ENCODE measurements around the gene KPNA5. TPM values are rescaled to one million over a fixed set of nuclear protein-coding genes. Genes with fewer than 3 reads are reported as not detected.
"Not testable (repeated sequence)": the region's sequence is repeated elsewhere in the genome, so short reads cannot be mapped to it uniquely, and the experiment has no call there.

The KPNA5 gene
- total RNA-seq, 2 experiments from 2014 or later, result 10.3 to 10.9 TPM

GRCh38 chr6:116682334-116682712 lies 1.3 kb downstream of the KPNA5 start:
- Mint-ChIP-seq H3K4me1 (ENCODE audit: low read depth) (peaks cover 46% of the 10 kb centered on the region), H3K36me3 (ENCODE audit: low read depth) (peaks cover 29% of the 10 kb centered on the region), H3K27ac (peak overlapping the region; percentile 87), H3K27me3 (no peaks in the 10 kb centered on the region), H3K4me3 (peak overlapping the region; percentile 86), H3K9me3 (peaks cover 2% of the 10 kb centered on the region)
- DNase-seq (peak; percentile 70), ATAC-seq (peak; percentile 42)
- intact Hi-C loops (cut with micrococcal nuclease), result no loop called here
- ChIA-PET CTCF (no interaction called here), POLR2A (interaction anchor here (0.6 to 4.4 kb wide), 4 partner anchors 11 to 21 kb away, joined by 3 to 42 read pairs (median 4); partner anchors contain the start of gene ZUP1)
- no peak for TF ChIP-seq CTCF (IDR thresholded peaks at IDR 0.05)

GRCh38 chr6:116685437-116685993 lies 4.5 kb downstream of the KPNA5 start:
- Mint-ChIP-seq H3K27me3 (no peaks in the 10 kb centered on the region), H3K27ac (peak overlapping the region; percentile 24), H3K9me3 (peaks cover 2% of the 10 kb centered on the region), H3K4me1 (ENCODE audit: low read depth) (peaks cover 48% of the 10 kb centered on the region), H3K4me3 (no peak overlapping the region), H3K36me3 (ENCODE audit: low read depth) (peaks cover 31% of the 10 kb centered on the region)
- intact Hi-C loops (cut with micrococcal nuclease), result no loop called here
- ATAC-seq (no peak), DNase-seq (no peak)
- ChIA-PET POLR2A (interaction anchor here (0.9 kb wide), 1 partner anchor 14 kb away, joined by 3 read pairs; no protein-coding TSS in a partner anchor), CTCF (no interaction called here)
- no peak for TF ChIP-seq CTCF (IDR thresholded peaks at IDR 0.05)

- ATAC-seq; CTCF ChIA-PET; DNase-seq; intact Hi-C loops (cut with micrococcal nuclease); H3K9me3 Mint-ChIP-seq; POLR2A ChIA-PET; H3K27me3 Mint-ChIP-seq; H3K4me3 Mint-ChIP-seq: not testable (repeated sequence)
- H3K27ac Mint-ChIP-seq, result peak overlapping the region; percentile 32
- peaks cover 50% of the 10 kb centered on the region for H3K4me1 Mint-ChIP-seq (ENCODE audit: low read depth)
- peaks cover 35% of the 10 kb centered on the region for H3K36me3 Mint-ChIP-seq (ENCODE audit: low read depth)
Observed at GRCh38 chr6:116686475-116687101, 5.6 kb downstream of the KPNA5 start.

- DNase-seq (no peak), ATAC-seq (no peak)
- H3K9me3 Mint-ChIP-seq, result peaks cover 3% of the 10 kb centered on the region
- ChIA-PET POLR2A (no interaction called here), CTCF (no interaction called here)
- H3K4me3 Mint-ChIP-seq, result no peak overlapping the region
- intact Hi-C loops (cut with micrococcal nuclease), result no loop called here
- peaks cover 44% of the 10 kb centered on the region for H3K4me1 Mint-ChIP-seq (ENCODE audit: low read depth)
- no peaks in the 10 kb centered on the region for H3K27me3 Mint-ChIP-seq
- H3K36me3 Mint-ChIP-seq (ENCODE audit: low read depth), result peaks cover 30% of the 10 kb centered on the region
- no peak for TF ChIP-seq CTCF (IDR thresholded peaks at IDR 0.05)
- no peak overlapping the region for H3K27ac Mint-ChIP-seq
Observed at GRCh38 chr6:116691154-116691553, 10.1 kb downstream of the KPNA5 start.

GRCh38 chr6:116692873-116693272 lies 11.9 kb downstream of the KPNA5 start:
- H3K27me3 Mint-ChIP-seq; intact Hi-C loops (cut with micrococcal nuclease); H3K9me3 Mint-ChIP-seq; ATAC-seq; CTCF ChIA-PET; H3K27ac Mint-ChIP-seq; POLR2A ChIA-PET; H3K4me3 Mint-ChIP-seq; DNase-seq: not testable (repeated sequence)
- Mint-ChIP-seq H3K36me3 (ENCODE audit: low read depth) (peaks cover 36% of the 10 kb centered on the region), H3K4me1 (ENCODE audit: low read depth) (peaks cover 41% of the 10 kb centered on the region)

- POLR2A ChIA-PET; ATAC-seq; H3K9me3 Mint-ChIP-seq; H3K27ac Mint-ChIP-seq; intact Hi-C loops (cut with micrococcal nuclease); CTCF ChIA-PET; H3K4me3 Mint-ChIP-seq; DNase-seq; H3K27me3 Mint-ChIP-seq: not testable (repeated sequence)
- H3K4me1 Mint-ChIP-seq (ENCODE audit: low read depth), result peaks cover 39% of the 10 kb centered on the region
- peaks cover 37% of the 10 kb centered on the region for H3K36me3 Mint-ChIP-seq (ENCODE audit: low read depth)
Observed at GRCh38 chr6:116693275-116693674, 12.3 kb downstream of the KPNA5 start.
